GM21576 (cell line): Measurements from ENCODE around the gene RNGTT.
"Not testable (repeated sequence)": the region's sequence is repeated elsewhere in the genome, so short reads cannot be mapped to it uniquely, and the experiment has no call there.

Experiments
- ATAC-seq: cut with Tn5 transposase; IDR thresholded peaks from one replicate; pipeline ENCODE4 v1.9.1; 2021; ENCODE audit warnings: mild to moderate bottlenecking, moderate library complexity; ENCODE audit not compliant: unreplicated experiment

RNGTT gene

DNA sequence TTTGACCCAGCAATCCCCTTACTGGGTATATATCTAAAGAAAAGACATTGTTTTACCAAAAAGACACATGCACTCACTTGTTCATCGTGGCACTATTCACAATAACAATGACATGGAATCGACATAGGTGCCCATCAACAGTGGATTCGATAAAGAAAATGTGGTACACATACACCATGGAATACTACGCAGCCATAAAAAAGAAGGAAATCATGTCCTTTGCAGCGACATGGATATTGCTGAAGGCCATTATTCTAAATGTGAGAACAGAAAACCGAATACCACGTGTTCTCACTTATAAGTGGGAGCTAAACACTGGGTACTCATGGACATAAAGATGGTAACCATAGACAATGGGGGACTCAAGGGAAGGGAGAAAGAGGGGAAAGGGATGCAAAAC is 222.3 kb downstream of the RNGTT start:
- ATAC-seq, result no peak

DNA sequence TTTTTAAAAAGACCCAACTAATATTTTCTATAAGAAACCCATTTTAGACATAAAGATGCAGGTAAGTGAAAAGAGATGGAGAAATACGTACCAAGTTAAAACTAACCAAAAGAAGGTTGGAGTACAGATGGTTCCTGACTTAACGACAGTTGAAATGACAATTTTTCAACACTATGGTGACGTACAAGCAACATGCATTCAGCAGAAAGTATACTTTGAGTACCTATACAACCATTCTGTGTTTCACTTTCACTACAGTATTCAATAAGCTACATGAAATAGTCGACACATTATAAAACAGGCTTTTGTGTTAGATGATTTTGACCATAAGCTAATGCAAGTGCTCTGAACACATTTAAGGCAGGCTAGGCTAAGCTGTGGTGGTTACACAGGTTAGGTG is 228.9 kb downstream of the RNGTT start:
- no peak for ATAC-seq

DNA sequence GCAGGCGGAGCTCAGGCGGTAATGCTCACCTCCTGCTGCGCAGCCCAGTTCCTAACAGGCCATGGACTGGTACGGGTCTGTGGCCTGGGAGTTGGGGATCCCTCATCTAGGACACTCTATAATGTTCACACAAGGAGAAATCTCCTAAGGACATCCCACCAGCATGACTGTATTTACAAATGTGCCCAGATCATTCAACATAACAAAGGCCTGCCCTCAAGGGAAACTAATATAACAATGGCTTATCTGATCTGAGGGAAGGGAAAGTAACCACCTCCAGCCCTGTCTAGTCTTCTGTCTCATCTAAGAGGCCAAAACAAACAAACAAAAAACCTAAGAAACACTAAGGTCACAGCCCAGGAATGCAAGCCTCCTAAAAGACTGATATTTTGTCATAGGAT is 232.8 kb downstream of the RNGTT start:
- ATAC-seq, result no peak

DNA sequence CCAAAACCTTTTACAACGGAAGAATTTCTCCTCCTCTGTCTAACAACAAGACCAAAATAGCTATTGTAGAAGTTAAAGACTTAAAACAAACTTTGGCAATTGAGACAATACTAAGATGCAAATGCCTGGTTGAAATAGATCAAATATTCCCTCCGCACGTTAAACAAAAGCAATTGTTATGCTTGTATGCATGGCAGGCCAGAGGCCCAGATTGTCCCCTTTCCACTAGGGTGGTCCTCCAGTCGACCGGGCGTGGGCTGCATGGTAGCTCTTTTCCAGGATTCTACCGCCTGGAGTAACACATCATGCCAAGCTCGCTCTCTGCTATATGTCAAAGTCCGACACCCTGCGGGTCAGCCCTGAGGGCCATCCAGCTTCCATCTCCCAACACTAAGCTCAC is 234.7 kb downstream of the RNGTT start:
- ATAC-seq, result no peak

DNA sequence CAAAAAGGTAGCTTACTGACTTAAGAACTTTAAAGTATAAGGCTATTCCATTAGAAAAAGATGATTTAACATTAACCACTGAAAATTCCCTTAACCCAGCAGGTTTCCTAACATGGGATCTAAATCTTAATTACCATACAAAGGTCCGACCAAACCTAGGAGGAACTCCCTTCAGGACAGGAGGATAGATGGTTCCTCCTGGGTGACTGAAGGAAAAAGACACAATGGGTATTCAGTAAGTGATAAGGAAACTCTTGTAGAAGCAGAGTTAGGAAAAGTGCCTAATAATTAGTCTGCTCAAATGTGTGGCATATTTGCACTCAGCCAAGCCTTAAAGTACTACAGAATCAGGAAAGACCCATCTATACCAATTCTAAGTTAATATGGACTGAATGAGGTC is 237.0 kb downstream of the RNGTT start:
- ATAC-seq, result not testable (repeated sequence)

DNA sequence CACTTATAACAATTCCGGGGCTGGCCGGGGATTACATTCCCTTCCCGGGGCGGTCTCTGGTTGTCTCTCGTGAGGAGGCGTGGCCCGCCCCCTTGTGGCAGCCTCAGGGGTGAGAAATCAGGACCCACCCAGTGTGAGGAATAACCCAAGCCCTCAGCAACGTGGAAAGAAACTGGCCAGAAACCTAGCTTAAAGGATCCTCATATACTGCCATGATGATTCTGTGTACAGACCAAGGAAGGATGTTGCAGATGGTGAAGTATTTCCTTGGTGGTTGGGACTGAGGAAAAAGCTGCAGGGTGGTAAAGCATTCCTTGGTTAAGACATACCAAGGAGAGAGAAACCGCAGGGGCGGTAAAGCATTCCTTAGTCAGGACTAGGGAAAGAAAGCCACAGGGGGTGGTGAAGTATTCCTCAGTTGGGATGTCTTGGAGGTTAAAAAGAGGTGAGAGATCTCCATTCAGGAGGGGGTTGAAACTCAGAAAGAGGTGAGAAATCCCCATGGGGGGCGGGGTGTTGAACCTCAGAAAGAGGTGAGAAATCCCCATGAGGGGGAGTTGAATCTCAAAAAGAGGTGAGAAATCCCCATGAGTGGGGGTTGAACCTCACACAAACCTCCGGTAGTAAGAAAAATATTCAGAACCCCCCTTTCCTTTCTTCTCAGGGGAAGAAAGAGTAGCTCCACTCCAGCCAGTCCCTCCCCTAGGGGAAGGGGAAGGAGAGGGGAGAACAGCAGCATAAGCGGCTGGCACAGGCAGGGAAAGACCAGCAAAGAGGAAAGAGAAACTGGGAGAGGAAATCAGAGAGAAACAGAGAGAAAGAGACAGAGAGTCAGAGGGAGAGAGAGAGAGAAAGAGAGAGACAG is 238.1 kb downstream of the RNGTT start:
- ATAC-seq, result no peak

DNA sequence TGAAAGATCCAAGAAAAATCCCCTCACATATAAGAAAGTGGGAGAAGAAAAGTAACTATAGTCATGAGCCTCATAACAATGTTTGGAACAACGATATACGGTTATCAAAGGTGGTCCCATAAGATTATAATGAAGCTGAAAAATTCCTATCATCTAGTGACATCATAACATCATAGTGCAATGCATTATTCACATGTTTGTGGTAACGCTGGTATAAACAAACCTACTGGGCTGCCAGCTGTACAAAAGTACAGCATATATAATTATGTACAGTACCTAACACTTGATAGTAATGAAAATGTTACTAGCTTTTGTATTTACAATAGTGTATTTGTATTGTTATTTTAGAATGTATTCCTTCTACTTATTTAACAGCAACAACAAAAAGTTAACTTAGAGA is 240.7 kb downstream of the RNGTT start:
- no peak for ATAC-seq

DNA sequence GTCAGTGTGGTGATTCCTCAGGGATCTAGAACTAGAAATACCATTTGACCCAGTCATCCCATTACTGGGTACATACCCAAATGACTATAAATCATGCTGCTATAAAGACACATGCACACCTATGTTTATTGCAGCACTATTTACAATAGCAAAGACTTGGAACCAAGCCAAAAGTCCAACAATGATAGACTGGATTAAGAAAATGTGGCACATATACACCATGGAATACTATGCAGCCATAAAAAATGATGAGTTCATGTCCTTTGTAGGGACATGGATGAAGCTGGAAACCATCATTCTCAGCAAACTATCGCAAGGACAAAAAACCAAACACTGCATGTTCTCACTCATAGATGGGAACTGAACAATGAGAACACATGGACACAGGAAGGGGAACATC is 247.0 kb downstream of the RNGTT start:
- not testable (repeated sequence) for ATAC-seq

DNA sequence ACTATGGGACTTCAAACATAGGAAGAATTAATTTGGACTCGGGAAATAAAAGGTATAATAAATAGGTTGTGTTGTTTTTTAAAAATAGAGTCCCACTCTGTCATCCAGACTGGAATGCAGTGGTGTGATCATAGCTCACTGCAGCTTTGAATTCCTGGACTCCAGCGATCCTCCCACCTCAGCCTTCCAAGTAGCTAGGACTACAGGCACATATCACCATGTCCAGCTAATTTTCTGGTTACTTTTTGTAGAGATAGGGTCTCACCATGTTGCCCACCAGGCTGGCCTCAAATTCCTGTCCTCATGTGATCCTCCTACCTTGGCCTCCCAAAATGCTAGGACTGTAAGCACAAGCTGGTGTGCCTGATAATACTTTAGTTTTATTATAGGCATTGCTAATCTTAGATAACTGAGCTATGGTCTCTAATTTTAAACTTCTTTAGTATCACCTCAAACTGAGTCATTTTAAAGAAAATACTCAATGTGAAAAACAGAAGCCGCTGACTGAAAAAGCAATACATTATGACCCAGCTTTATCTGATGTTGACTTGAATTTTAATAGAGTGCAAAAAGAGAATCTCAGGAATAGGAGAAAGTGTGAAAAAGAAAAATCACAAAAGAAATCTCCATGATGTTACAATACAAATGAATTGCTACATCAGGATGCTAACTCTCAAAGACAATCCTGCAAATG is 251.0 kb downstream of the RNGTT start:
- no peak for ATAC-seq

DNA sequence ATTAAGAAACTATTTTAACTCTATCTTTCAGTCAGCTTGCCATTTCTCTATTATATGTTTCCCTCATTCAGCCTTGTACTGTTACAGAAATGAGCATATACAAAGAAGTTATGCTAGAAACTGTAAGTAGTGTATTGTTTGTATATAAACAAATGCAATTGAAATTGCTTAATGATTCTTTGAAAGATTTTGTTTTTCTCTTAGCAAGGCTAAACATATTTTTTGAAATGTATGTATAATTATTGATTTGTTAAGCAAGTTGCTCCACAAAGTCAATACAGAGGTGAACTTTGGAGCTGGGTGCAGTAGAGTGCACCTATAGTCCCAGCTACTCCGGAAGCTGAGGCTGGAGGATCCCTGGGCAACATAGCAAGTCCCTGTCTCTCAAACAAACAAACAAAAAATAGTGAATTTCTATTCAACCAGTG is 253.6 kb downstream of the RNGTT start:
- ATAC-seq, result no peak

DNA sequence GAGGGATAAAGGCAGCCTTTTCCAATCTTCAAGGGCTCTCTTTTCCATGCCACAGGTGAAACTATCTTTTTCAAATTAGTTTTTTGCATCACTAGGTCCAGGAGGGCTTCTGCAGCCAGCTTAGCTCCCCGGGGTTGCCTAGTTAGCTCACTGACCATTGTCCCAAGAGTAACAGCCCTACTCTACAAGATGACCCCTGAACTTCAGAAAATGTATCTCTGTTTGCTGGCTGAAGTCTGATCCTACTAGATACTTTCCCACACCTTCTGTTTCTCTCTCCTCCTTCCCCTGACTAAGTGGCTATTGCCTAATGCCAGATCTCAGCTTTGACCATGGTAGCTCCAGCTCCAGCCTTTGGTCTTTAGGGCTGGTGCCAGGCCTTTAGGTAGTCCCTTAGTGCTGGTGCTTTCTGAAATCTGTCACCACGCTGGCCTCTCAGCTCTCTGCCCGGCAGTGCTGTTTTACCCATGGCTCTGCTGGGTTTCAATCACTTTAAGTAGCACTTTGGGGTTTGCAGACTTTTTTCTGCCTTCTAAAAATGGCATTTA is 255.1 kb downstream of the RNGTT start:
- no peak for ATAC-seq

DNA sequence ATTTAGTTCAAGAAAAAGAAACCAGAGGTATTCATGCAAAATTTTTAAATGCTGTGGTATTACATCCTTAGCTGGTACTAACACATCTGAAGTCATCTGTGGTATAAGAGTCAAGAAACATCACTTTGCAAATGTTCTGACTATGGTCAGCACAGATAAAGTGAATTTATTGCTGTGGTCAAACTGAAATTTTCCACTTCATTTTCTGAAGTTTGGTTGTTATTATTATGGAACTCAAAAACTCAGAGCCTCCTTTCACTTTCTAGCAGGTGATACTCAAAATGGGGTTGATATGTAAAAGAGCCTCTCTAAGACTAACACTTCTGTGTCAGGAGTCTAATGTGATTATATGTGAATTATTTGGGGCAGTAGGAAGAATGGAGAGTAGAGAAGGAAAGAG is 257.8 kb downstream of the RNGTT start:
- peak; percentile 79 for ATAC-seq

DNA sequence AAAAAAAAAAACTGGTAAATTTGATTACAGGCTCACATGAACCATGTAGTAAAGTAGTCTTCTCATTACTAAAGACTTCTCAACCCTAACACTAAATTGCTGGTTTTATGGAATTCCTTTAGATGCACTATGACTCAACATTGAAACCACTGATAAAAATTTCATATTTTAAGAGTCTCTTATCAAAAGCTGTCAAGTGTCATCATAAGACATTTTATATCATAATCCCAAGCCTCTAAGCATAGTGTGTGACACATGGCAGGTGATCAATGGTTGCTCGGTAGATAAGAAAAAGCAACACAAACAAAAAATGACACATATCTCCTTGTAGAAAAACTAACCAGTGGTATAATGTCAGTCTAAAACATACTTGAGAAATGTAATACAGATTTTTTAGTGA is 258.4 kb downstream of the RNGTT start:
- no peak for ATAC-seq

DNA sequence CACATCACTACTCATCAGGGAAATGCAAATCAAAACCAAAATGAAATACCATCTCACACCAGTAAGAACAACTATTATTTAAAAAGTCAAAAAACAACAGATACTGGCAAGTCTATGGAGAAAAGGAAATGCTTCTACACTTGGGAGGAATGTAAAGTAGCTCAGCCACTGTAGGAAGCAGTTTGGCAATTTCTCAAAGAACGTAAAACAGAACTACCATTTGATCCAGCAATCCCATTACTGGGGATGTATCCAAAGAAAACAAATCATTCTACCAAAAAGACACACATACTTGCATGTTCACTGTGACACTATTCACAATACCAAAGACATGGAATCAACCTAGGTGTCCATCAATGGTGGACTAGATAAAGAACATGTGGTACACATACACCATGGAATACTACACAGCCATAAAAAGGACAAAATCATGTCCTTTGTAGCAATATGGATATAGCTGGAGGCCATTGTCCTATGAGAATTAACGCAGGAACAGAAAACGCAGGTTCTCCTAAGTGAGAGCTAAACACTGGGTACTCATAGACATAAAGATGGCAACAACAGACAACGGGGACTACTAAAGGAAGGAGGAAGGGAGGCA is 260.4 kb downstream of the RNGTT start:
- no peak for ATAC-seq

DNA sequence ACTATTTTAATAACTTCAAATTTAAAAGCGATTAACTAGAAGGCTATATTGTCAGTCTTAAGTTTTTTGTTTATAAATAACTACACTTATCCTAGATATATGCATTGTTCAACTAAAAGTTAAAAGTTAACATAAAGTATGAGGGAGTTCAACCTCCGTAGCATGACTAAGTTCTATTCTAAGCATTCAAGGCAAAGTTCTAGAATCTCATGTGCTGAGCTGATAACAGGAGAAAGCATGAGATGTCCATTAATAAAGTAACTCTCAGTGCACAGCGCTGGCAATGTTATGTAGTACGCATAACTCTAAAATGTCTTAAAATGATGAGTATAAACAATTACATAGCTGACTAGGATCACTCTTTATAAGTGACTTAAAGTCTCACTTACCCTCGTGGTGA is 264.8 kb downstream of the RNGTT start:
- no peak for ATAC-seq

DNA sequence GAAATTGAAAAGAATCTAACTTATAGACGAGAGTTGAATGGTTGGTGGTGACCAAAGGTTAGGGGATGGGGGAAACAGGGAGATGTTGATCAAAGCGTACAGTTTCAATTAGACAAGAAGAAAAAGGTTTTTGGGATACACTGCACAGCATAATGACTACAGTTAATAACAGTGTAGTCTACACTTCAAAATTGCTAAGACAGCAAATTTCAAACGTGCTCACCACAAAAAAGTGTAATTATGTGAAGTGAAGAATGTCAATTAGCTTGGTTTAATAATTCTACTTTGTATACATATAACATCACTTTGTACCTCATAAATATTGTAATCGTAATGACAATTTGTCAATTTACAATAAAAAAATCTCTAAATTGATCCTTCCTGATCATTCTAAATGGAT is 267.5 kb downstream of the RNGTT start:
- ATAC-seq, result no peak

DNA sequence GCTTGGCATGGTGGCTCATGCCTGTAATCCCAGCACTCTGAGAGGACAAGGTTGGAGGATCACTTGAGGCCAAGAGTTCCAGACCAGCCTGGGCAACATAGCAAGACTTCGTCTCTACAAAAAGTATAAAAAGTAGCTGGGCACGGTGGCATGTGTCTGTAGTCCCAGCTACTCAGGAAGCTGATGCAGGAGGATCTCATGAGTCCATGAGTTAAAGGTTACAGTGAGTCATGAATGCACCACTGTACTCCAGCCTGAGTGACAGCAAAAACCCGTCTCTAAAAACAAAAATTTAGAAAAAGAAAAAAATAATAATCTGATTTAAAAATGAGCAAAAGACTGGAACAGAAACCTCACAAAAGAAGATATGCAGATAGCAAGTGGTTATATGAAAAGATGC is 279.7 kb downstream of the RNGTT start:
- ATAC-seq, result no peak

DNA sequence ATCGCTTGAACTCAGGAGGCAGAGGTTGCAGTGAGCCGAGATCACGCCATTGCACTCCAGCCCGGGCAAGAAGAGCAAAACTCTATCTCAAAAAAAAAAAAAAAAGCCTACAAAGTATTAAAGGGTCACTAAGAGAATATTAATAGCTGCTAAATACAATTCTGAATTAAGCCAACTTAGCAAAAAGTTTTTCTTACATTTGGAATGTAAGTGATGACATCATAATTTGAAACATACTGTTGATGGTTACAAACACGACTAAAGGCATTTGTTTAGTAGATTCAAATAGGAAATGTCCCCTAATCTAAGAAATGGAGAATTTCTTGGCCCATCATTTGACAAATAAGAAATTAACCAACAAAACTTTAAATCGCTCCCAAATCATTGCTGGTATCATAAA is 282.8 kb downstream of the RNGTT start:
- no peak for ATAC-seq

DNA sequence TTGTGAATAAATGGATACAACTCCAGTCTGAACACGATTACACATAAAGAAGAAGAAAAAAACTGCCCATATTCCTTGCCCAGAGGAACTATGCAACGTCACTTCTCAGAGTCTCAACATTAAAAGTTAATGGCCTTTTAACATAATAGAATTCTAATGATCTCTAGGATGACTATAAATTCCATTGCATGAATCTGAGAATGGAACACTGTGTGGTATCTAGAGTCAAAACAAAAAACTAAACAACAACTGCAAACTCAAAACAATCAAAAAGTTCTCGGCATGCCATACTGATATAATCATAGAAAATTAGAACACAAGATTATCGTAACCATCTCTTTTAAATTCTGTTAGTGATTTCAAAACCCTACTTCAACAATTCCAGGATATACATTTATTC is 283.6 kb downstream of the RNGTT start:
- no peak for ATAC-seq

DNA sequence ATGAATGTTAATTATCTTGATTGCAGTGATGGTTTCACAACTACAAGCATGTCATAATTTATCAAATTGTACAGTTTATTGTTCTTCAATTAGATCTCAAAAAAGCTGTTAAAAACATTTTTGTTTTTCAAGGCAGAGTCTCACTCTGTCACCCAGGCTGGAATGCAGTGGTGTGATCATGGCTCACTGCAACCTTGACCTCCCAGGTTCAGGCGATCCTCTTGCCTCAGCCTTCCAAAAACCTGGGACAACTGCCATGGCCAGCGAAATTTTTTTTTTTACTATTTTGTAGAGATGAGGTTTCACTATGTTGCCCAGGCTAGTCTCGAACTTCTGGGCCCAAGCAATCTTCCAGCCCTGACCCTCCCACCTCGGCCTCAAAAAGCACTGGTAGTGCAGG is 286.1 kb downstream of the RNGTT start:
- ATAC-seq, result no peak

DNA sequence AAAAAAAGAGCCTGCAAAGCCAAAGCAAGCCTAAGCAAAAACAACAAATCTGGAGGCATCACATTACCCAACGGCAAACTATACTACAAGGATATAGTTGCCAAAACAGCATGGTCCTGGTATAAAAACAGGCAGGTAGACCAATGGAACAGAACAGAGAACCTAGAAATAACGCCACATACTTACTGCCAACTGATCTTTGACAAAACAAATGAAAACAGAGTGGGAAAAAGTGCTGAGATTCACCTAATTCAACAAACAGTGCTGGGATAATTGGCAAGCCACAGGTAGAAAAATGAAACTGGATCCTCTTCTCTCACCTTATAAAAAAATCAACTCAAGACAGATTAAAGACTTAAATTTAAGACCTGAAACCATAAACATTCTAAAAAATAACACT is 291.8 kb downstream of the RNGTT start:
- no peak for ATAC-seq

DNA sequence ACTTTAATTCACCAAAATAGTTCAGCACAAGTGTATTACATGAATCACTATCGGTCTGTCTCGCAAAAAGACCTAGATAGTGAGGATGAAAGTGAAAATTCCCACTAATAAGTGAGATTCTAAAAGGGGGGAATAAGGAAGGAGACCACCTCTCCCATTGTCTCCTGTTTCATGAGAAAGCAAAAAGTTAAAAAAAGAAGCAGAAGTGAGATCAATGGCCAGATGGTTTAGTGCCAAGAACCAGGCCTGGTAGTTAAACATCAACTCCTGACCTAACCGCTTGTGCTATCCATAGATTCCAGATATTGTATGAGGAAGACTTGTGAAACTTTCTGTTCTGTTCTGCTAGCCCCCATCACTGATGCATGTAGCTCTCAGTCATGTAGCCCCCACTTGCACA is 293.0 kb downstream of the RNGTT start:
- no peak for ATAC-seq
